HEK293 (cell line): Measurements from ENCODE around the gene CCDC51.

Experiments used
- CTCF ChIA-PET: fragments of 350-600 bp; formaldehyde crosslinking; extraction: SDS; loops from one replicate; lab custom pipeline; 2021; ENCODE audit warnings: antibody characterized with exemption; lab: Yijun Ruan, JAX
- POLR2A ChIA-PET: fragments of 300-600 bp; formaldehyde crosslinking; extraction: SDS; loops from one replicate; lab custom pipeline; 2020; ENCODE audit warnings: antibody characterized with exemption, inconsistent platforms; lab: Yijun Ruan, JAX
- H3K27ac ChIP-seq: fragments of 200-500 bp; sonication (Bioruptor generic); 2 replicates; pipeline ENCODE4 v1.5.1; 2014; ENCODE audit warnings: low read depth, low read length, control low read depth, inconsistent platforms; ENCODE audit errors: extremely low read depth
- H3K36me3 ChIP-seq, 2 experiments: fragments of 200-500 bp in 1 of 2; sonication (Bioruptor generic) in 1 of 2; 1 replicate in 1 of 2; 2 replicates in 1 of 2; pipeline ENCODE4 v1.5.1; 2014 to 2017; ENCODE audit warnings: inconsistent platforms in 2 of 2, low read length in 2 of 2; ENCODE audit not compliant: control insufficient read depth in 2 of 2, insufficient read depth in 1 of 2
- H3K4me1 ChIP-seq: fragments of 200-500 bp; sonication (Bioruptor generic); 2 replicates; pipeline ENCODE4 v1.5.1; 2014; ENCODE audit warnings: mild to moderate bottlenecking, low read length, inconsistent platforms; ENCODE audit not compliant: control insufficient read depth, insufficient read depth
- H3K4me3 ChIP-seq: 2 replicates; pipeline ENCODE4 v1.5.1; 2011; ENCODE audit warnings: low read depth, mild to moderate bottlenecking, control low read depth, low read length, moderate library complexity
- H3K9me3 ChIP-seq: fragments of 200-500 bp; sonication (Bioruptor generic); 2 replicates; pipeline ENCODE4 v1.5.1; 2014; ENCODE audit warnings: low read depth, low read length, inconsistent platforms; ENCODE audit not compliant: control insufficient read depth, insufficient read depth
- PRDM1 ChIP-seq: fragments of 450-650 bp; formaldehyde crosslinking; IDR thresholded peaks from 2 replicates; pipeline ENCODE4; 2016; ENCODE audit warnings: missing biosample characterization, missing genetic modification characterization
- SCRT1 ChIP-seq: fragments of 450-650 bp; formaldehyde crosslinking; IDR thresholded peaks from 2 replicates; pipeline ENCODE4 v1.5.1; 2016; ENCODE audit warnings: missing biosample characterization, missing genetic modification characterization, borderline replicate concordance
- SCRT2 ChIP-seq: fragments of 450-650 bp; formaldehyde crosslinking; IDR thresholded peaks from 2 replicates; pipeline ENCODE4 v1.5.1; 2016; ENCODE audit warnings: missing biosample characterization, missing genetic modification characterization
- ZFP37 ChIP-seq: fragments of 450-650 bp; formaldehyde crosslinking; IDR thresholded peaks from 2 replicates; pipeline ENCODE4 v1.5.1; 2016; ENCODE audit warnings: missing biosample characterization, missing genetic modification characterization
- ZFP69B ChIP-seq: fragments of 450-650 bp; formaldehyde crosslinking; IDR thresholded peaks from 2 replicates; pipeline ENCODE4 v1.5.1; 2016; ENCODE audit warnings: missing biosample characterization, missing genetic modification characterization
- ZNF10 ChIP-seq: fragments of 450-650 bp; formaldehyde crosslinking; IDR thresholded peaks from 2 replicates; pipeline ENCODE4 v1.5.1; 2017; ENCODE audit warnings: missing biosample characterization, missing genetic modification characterization
- ZNF274 ChIP-seq, 2 experiments: fragments of 200-500 bp in 1 of 2; fragments of 450-650 bp in 1 of 2; sonication (Bioruptor generic) in 1 of 2; formaldehyde crosslinking in 1 of 2; IDR thresholded peaks; 2 replicates each; pipeline versions ENCODE4 v1.5.1 to v1.6.1; 2014 to 2016; ENCODE audit warnings: borderline replicate concordance in 1 of 2, inconsistent platforms in 1 of 2, low read length in 1 of 2, missing biosample characterization in 1 of 2, missing genetic modification characterization in 1 of 2
- ZNF600 ChIP-seq: fragments of 450-650 bp; formaldehyde crosslinking; IDR thresholded peaks from 2 replicates; pipeline ENCODE4 v1.5.1; 2016; ENCODE audit warnings: missing biosample characterization, missing genetic modification characterization
- TF ChIP-seq, protein P1 (sequence below): fragments of 450-650 bp; formaldehyde crosslinking; IDR thresholded peaks from 2 replicates; pipeline ENCODE4 v1.5.1; 2016; ENCODE audit warnings: missing biosample characterization, missing genetic modification characterization
- TF ChIP-seq, protein P2 (sequence below): fragments of 450-650 bp; formaldehyde crosslinking; IDR thresholded peaks from 2 replicates; pipeline ENCODE4 v1.5.1; 2016; ENCODE audit warnings: missing biosample characterization, missing genetic modification characterization
- TF ChIP-seq, protein P3 (sequence below): fragments of 450-650 bp; formaldehyde crosslinking; IDR thresholded peaks from 2 replicates; pipeline ENCODE4 v1.5.1; 2016; ENCODE audit warnings: missing biosample characterization, missing genetic modification characterization
- TF ChIP-seq, protein P4 (sequence below): fragments of 450-650 bp; formaldehyde crosslinking; IDR thresholded peaks from 2 replicates; pipeline ENCODE4 v1.5.1; 2016; ENCODE audit warnings: missing biosample characterization, missing genetic modification characterization
- TF ChIP-seq, protein P5 (sequence below): fragments of 450-650 bp; formaldehyde crosslinking; IDR thresholded peaks from 2 replicates; pipeline ENCODE4 v1.5.1; 2016; ENCODE audit warnings: missing biosample characterization, missing genetic modification characterization
- TF ChIP-seq, protein P6 (sequence below): fragments of 450-650 bp; formaldehyde crosslinking; IDR thresholded peaks from 2 replicates; pipeline ENCODE4 v1.5.1; 2017; ENCODE audit warnings: missing biosample characterization, mild to moderate bottlenecking, missing genetic modification characterization, moderate library complexity

The CCDC51 gene

DNA sequence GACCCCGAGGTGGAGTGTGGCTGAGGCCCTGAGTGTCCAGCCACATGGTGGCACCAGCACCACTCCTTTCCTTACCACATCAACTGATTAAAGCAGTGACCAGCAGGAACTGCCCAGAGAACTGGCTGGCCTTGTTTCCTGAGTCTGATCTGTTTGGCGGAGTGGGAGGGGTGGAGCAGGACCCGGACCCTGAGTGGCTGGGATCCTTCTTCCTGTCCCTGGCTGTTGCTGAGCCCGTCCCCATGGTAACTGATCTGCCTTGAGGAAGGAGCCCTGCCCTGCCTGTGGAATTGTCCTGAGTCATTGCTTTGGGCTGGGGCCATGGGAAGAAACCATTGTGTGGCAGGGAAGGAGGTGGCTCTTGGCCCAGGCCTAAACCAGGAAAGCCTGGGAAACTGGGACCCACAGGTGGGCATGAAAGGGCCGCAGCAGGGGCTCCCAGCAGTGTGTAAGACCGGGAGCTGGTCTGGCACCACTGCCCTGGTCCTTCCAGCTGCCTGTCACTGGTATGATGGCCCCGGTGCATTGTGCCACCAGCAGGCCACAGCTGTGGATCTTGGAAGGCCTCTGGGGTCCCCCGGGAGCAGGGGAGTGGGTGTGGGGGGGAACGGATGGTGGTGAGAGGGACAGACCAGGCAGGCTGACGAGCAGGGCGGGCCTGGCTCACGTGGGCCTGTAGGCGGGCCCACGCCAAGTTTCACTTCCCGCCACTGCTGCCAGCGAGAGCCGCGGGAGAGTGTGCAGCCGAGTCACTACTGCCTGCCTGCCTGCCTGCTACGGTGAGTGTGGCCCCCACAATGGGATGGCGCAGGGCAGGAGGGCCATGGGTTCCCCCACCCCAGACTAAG lies 25.8 kb upstream of the CCDC51 start:
- Histone ChIP-seq H3K27ac (no peak overlapping the region; the same call in 1 of the 2 replicates), H3K4me3 (no peak overlapping the region), H3K4me1 (no peaks in the 10 kb centered on the region), H3K36me3 (peaks cover 0 to 80% of the 10 kb centered on the region in 2 experiments; a peak in 1 of 3 replicates), H3K9me3 (no peaks in the 10 kb centered on the region)
- TF ChIP-seq, protein P1, sequence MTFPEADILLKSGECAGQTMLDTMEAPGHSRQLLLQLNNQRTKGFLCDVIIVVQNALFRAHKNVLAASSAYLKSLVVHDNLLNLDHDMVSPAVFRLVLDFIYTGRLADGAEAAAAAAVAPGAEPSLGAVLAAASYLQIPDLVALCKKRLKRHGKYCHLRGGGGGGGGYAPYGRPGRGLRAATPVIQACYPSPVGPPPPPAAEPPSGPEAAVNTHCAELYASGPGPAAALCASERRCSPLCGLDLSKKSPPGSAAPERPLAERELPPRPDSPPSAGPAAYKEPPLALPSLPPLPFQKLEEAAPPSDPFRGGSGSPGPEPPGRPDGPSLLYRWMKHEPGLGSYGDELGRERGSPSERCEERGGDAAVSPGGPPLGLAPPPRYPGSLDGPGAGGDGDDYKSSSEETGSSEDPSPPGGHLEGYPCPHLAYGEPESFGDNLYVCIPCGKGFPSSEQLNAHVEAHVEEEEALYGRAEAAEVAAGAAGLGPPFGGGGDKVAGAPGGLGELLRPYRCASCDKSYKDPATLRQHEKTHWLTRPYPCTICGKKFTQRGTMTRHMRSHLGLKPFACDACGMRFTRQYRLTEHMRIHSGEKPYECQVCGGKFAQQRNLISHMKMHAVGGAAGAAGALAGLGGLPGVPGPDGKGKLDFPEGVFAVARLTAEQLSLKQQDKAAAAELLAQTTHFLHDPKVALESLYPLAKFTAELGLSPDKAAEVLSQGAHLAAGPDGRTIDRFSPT (tag by site-specific recombination): 0 out of 2 replicates have a peak, but pooled peaks have one; percentile 12
- TF ChIP-seq, protein P2, sequence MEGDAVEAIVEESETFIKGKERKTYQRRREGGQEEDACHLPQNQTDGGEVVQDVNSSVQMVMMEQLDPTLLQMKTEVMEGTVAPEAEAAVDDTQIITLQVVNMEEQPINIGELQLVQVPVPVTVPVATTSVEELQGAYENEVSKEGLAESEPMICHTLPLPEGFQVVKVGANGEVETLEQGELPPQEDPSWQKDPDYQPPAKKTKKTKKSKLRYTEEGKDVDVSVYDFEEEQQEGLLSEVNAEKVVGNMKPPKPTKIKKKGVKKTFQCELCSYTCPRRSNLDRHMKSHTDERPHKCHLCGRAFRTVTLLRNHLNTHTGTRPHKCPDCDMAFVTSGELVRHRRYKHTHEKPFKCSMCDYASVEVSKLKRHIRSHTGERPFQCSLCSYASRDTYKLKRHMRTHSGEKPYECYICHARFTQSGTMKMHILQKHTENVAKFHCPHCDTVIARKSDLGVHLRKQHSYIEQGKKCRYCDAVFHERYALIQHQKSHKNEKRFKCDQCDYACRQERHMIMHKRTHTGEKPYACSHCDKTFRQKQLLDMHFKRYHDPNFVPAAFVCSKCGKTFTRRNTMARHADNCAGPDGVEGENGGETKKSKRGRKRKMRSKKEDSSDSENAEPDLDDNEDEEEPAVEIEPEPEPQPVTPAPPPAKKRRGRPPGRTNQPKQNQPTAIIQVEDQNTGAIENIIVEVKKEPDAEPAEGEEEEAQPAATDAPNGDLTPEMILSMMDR: peak; percentile 53
- TF ChIP-seq, protein P3, sequence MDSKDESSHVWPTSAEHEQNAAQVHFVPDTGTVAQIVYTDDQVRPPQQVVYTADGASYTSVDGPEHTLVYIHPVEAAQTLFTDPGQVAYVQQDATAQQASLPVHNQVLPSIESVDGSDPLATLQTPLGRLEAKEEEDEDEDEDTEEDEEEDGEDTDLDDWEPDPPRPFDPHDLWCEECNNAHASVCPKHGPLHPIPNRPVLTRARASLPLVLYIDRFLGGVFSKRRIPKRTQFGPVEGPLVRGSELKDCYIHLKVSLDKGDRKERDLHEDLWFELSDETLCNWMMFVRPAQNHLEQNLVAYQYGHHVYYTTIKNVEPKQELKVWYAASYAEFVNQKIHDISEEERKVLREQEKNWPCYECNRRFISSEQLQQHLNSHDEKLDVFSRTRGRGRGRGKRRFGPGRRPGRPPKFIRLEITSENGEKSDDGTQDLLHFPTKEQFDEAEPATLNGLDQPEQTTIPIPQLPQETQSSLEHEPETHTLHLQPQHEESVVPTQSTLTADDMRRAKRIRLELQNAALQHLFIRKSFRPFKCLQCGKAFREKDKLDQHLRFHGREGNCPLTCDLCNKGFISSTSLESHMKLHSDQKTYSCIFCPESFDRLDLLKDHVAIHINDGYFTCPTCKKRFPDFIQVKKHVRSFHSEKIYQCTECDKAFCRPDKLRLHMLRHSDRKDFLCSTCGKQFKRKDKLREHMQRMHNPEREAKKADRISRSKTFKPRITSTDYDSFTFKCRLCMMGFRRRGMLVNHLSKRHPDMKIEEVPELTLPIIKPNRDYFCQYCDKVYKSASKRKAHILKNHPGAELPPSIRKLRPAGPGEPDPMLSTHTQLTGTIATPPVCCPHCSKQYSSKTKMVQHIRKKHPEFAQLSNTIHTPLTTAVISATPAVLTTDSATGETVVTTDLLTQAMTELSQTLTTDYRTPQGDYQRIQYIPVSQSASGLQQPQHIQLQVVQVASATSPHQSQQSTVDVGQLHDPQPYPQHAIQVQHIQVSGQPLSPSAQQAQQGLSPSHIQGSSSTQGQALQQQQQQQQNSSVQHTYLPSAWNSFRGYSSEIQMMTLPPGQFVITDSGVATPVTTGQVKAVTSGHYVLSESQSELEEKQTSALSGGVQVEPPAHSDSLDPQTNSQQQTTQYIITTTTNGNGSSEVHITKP (tag by site-specific recombination): peak; percentile 94
- TF ChIP-seq ZFP37: no peak
- no peak for TF ChIP-seq ZNF274 (IDR thresholded peaks at IDR 0.05; ENCODE audit: low read length)
- no peak for TF ChIP-seq ZNF274 (tag by site-specific recombination; IDR thresholded peaks at IDR 0.05; ENCODE audit: borderline replicate concordance)
- TF ChIP-seq SCRT2 (tag by site-specific recombination): peak; percentile 85
- 0 out of 2 replicates have a peak, but pooled peaks have one; percentile 27 for TF ChIP-seq PRDM1
- TF ChIP-seq, protein P4, sequence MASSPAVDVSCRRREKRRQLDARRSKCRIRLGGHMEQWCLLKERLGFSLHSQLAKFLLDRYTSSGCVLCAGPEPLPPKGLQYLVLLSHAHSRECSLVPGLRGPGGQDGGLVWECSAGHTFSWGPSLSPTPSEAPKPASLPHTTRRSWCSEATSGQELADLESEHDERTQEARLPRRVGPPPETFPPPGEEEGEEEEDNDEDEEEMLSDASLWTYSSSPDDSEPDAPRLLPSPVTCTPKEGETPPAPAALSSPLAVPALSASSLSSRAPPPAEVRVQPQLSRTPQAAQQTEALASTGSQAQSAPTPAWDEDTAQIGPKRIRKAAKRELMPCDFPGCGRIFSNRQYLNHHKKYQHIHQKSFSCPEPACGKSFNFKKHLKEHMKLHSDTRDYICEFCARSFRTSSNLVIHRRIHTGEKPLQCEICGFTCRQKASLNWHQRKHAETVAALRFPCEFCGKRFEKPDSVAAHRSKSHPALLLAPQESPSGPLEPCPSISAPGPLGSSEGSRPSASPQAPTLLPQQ: peak; percentile 56
- peak; percentile 44; the same call in 1 of the 2 replicates for TF ChIP-seq SCRT1 (tag by site-specific recombination)
- TF ChIP-seq, protein P5, sequence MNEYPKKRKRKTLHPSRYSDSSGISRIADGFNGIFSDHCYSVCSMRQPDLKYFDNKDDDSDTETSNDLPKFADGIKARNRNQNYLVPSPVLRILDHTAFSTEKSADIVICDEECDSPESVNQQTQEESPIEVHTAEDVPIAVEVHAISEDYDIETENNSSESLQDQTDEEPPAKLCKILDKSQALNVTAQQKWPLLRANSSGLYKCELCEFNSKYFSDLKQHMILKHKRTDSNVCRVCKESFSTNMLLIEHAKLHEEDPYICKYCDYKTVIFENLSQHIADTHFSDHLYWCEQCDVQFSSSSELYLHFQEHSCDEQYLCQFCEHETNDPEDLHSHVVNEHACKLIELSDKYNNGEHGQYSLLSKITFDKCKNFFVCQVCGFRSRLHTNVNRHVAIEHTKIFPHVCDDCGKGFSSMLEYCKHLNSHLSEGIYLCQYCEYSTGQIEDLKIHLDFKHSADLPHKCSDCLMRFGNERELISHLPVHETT (tag by site-specific recombination): no peak
- peak; percentile 78 for TF ChIP-seq ZFP69B
- TF ChIP-seq, protein P6, sequence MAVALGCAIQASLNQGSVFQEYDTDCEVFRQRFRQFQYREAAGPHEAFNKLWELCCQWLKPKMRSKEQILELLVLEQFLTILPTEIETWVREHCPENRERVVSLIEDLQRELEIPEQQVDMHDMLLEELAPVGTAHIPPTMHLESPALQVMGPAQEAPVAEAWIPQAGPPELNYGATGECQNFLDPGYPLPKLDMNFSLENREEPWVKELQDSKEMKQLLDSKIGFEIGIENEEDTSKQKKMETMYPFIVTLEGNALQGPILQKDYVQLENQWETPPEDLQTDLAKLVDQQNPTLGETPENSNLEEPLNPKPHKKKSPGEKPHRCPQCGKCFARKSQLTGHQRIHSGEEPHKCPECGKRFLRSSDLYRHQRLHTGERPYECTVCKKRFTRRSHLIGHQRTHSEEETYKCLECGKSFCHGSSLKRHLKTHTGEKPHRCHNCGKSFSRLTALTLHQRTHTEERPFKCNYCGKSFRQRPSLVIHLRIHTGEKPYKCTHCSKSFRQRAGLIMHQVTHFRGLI: 0 out of 2 replicates have a peak, but pooled peaks have one; percentile 52
- peak; percentile 45; the same call in 1 of the 2 replicates for TF ChIP-seq ZNF600 (tag by site-specific recombination)
- TF ChIP-seq ZNF10: peak; percentile 92
- ChIA-PET POLR2A (interaction anchor here (0.6 kb wide), 2 partner anchors 8 to 17 kb away, joined by 3 to 4 read pairs; no protein-coding TSS in a partner anchor), CTCF (interaction anchor here (0.6 kb wide), 1 partner anchor 229 kb away, joined by 3 read pairs; no protein-coding TSS in a partner anchor)
